HepG2 (cell line): ENCODE measurements around the gene EARS2. TPM values are rescaled to one million over a fixed set of nuclear protein-coding genes. Genes with fewer than 3 reads are reported as not detected.
A peak's percentile ranks its signal among the peaks of the same experiment; 100 is the strongest.

Source experiments
- HNF4A ChIP-seq: sonication (generic); formaldehyde crosslinking; IDR thresholded peaks from 2 replicates; pipeline ENCODE4 v1.4.0; 2020; ENCODE audit warnings: missing genetic modification reagents
- HNRNPLL ChIP-seq: fragments of 200-400 bp; formaldehyde crosslinking; IDR thresholded peaks from 2 replicates; pipeline ENCODE4 v1.6.1; 2017; ENCODE audit warnings: mild to moderate bottlenecking, low read depth, low read length; ENCODE audit not compliant: poor library complexity, severe bottlenecking
- KDM5B ChIP-seq: sonication (generic); formaldehyde crosslinking; IDR thresholded peaks from 2 replicates; pipeline ENCODE4 v1.4.0; 2020; ENCODE audit warnings: missing genetic modification reagents, mild to moderate bottlenecking, borderline replicate concordance
- MXI1 ChIP-seq: IDR thresholded peaks from 3 replicates; pipeline ENCODE4 v1.6.1; 2012; ENCODE audit warnings: low read depth, low read length, inconsistent platforms, borderline replicate concordance
- NKX3-1 ChIP-seq: sonication (generic); formaldehyde crosslinking; IDR thresholded peaks from 2 replicates; pipeline ENCODE4 v1.5.0; 2020; ENCODE audit warnings: missing genetic modification reagents
- NR2C2 ChIP-seq: sonication (generic); formaldehyde crosslinking; IDR thresholded peaks from 2 replicates; pipeline ENCODE4 v1.4.0; 2020; ENCODE audit warnings: missing genetic modification reagents, mild to moderate bottlenecking, moderate library complexity, borderline replicate concordance
- NR2F2 ChIP-seq: IDR thresholded peaks from 2 replicates; pipeline ENCODE4 v1.6.1; 2012; ENCODE audit warnings: low read depth, inconsistent platforms, borderline replicate concordance
- SATB2 ChIP-seq: sonication (generic); formaldehyde crosslinking; IDR thresholded peaks from 2 replicates; pipeline ENCODE4 v1.5.0; 2020; ENCODE audit warnings: missing genetic modification reagents
- SIX4 ChIP-seq: sonication (generic); formaldehyde crosslinking; IDR thresholded peaks from 2 replicates; pipeline ENCODE4 v1.4.0; 2020; ENCODE audit warnings: missing genetic modification reagents
- SRSF1 ChIP-seq: fragments of 200-400 bp; formaldehyde crosslinking; optimal IDR thresholded peaks from 2 replicates; pipeline ENCODE3; 2017; ENCODE audit warnings: mild to moderate bottlenecking, low read depth, low read length, moderate library complexity
- TRIM24 ChIP-seq: sonication (generic); formaldehyde crosslinking; IDR thresholded peaks from 2 replicates; pipeline ENCODE4 v1.8.0; 2022; ENCODE audit warnings: mild to moderate bottlenecking, missing genetic modification reagents
- ZMYM4 ChIP-seq: sonication (generic); formaldehyde crosslinking; IDR thresholded peaks from 2 replicates; pipeline ENCODE4 v1.8.1; 2023; ENCODE audit warnings: mild to moderate bottlenecking, missing genetic modification reagents
- ZNF251 ChIP-seq: sonication (generic); formaldehyde crosslinking; IDR thresholded peaks from 2 replicates; pipeline ENCODE4 v1.9.0; 2021; ENCODE audit warnings: mild to moderate bottlenecking, missing genetic modification reagents
- ZNF616 ChIP-seq: sonication (generic); formaldehyde crosslinking; IDR thresholded peaks from 2 replicates; pipeline ENCODE4 v1.5.0; 2020; ENCODE audit warnings: low read depth, mild to moderate bottlenecking, missing genetic modification reagents
- ZNF746 ChIP-seq: sonication (generic); formaldehyde crosslinking; IDR thresholded peaks from 2 replicates; pipeline ENCODE4 v1.8.0; 2022; ENCODE audit warnings: mild to moderate bottlenecking, missing genetic modification reagents
- ZNF749 ChIP-seq: sonication (generic); formaldehyde crosslinking; IDR thresholded peaks from 2 replicates; pipeline ENCODE4 v1.8.0; 2022; ENCODE audit warnings: mild to moderate bottlenecking, missing genetic modification reagents, moderate library complexity, borderline replicate concordance
- polyA plus RNA-seq, 8 experiments: library from polyadenylated mRNA; depleted of rRNA in 3 of 8; stranded (reverse) in 7 of 8; unstranded in 1 of 8; fragments of >200 nt; fragmentation: Illumina TruSeq in 4 of 8; extraction: Trizol in 4 of 8; gene quantifications; 2 replicates each; pipeline versions ENCODE4 v1.2.1 to v1.2.3, GENCODE V29; 2011 to 2016; ENCODE audit warnings: low read depth in 4 of 8, missing spikeins in 1 of 8, mixed read lengths in 1 of 8; ENCODE audit not compliant: insufficient read depth in 1 of 8
- total RNA-seq, 5 experiments: library from RNA; depleted of rRNA; stranded (reverse); fragments of >200 nt; fragmentation: Illumina TruSeq; extraction: Trizol; gene quantifications; 2 replicates each; pipeline ENCODE4 v1.2.3, GENCODE V29; 2016; ENCODE audit warnings: low read depth in 1 of 5
- TF ChIP-seq, protein P1 (sequence below): IDR thresholded peaks from 2 replicates; pipeline ENCODE4 v1.6.1; 2016; ENCODE audit warnings: low read depth
- TF ChIP-seq, protein P2 (sequence below): sonication (generic); formaldehyde crosslinking; IDR thresholded peaks from 2 replicates; pipeline ENCODE4 v1.4.0; 2020; ENCODE audit warnings: missing genetic modification reagents
- TF ChIP-seq, protein P3 (sequence below): sonication (generic); formaldehyde crosslinking; IDR thresholded peaks from 2 replicates; pipeline ENCODE4 v1.5.0; 2020; ENCODE audit warnings: missing genetic modification reagents
- TF ChIP-seq, protein P4 (sequence below): sonication (generic); formaldehyde crosslinking; IDR thresholded peaks from 2 replicates; pipeline ENCODE4 v1.5.0; 2020; ENCODE audit warnings: mild to moderate bottlenecking, missing genetic modification reagents

EARS2 gene
- total and polyA plus RNA-seq, 2 of the 13 experiments (the other 11 are each of a cell fraction or from before 2014, with no cell fraction given) = 49.4 to 80.4 TPM

DNA sequence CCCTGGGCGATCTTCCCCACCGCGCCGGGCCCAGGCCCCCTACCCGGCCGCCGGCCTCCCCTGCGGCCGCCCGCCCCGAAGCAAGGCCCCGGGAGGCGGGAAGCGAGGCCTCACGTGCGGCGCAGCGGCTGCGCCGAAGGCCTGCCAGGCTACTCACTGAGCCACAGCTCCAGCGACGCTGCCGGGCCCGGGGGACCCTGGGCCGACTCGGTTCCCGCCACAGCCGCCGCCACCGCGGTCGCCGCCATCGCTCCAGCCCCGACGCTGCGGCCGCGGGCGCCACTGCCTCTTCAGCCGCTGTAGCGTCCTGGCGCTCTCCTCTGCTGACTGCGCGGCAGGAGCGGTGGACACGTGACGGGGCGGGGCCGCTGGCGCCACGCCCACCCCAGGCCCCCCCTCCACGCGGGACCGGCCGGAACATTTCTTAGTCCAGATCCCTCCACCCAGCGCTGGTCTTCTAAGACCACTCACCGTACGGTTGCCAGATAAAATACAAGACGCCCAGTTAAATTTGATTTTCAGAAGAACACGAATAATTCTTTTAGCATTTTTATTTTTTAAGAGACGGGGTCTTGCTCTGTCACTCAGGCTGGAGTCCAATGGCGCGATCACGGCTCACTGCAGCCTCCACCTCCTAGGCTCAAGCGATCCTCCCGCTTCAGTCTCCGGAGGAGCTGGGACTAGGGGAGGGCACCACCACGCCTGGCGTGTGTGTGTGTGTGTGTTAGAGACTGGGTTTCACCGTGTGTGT is 46.8 kb downstream of the EARS2 start, which contains the start of gene GGA2 (continued):
- TF ChIP-seq, protein P1, sequence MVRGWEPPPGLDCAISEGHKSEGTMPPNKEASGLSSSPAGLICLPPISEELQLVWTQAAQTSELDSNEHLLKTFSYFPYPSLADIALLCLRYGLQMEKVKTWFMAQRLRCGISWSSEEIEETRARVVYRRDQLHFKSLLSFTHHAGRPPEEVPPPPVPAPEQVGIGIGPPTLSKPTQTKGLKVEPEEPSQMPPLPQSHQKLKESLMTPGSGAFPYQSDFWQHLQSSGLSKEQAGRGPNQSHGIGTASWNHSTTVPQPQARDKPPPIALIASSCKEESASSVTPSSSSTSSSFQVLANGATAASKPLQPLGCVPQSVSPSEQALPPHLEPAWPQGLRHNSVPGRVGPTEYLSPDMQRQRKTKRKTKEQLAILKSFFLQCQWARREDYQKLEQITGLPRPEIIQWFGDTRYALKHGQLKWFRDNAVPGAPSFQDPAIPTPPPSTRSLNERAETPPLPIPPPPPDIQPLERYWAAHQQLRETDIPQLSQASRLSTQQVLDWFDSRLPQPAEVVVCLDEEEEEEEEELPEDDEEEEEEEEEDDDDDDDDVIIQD (CRISPR knock-in tag) = no peak
- TF ChIP-seq, protein P2, sequence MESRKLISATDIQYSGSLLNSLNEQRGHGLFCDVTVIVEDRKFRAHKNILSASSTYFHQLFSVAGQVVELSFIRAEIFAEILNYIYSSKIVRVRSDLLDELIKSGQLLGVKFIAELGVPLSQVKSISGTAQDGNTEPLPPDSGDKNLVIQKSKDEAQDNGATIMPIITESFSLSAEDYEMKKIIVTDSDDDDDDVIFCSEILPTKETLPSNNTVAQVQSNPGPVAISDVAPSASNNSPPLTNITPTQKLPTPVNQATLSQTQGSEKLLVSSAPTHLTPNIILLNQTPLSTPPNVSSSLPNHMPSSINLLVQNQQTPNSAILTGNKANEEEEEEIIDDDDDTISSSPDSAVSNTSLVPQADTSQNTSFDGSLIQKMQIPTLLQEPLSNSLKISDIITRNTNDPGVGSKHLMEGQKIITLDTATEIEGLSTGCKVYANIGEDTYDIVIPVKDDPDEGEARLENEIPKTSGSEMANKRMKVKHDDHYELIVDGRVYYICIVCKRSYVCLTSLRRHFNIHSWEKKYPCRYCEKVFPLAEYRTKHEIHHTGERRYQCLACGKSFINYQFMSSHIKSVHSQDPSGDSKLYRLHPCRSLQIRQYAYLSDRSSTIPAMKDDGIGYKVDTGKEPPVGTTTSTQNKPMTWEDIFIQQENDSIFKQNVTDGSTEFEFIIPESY (CRISPR knock-in tag) = peak; percentile 91
- TF ChIP-seq SIX4 (CRISPR knock-in tag) (peak; percentile 77; the same call in 1 of the 2 replicates), HNRNPLL (peak; percentile 92), MXI1 (peak; percentile 95), KDM5B (peak; percentile 96; the same call in 1 of the 2 replicates), ZNF616 (CRISPR knock-in tag) (no peak; the same call in 1 of the 2 replicates), HNF4A (CRISPR knock-in tag) (no peak), NR2F2 (no peak), SRSF1 (no peak), TRIM24 (CRISPR knock-in tag) (no peak), ZMYM4 (CRISPR knock-in tag) (peak; percentile 94), NKX3-1 (CRISPR knock-in tag) (peak; percentile 97), NR2C2 (CRISPR knock-in tag) (peak; percentile 74), ZNF251 (0 out of 2 replicates have a peak, but pooled peaks have one; percentile 49), SATB2 (CRISPR knock-in tag) (peak; percentile 96), ZNF746 (CRISPR knock-in tag) (peak; percentile 56; the same call in 1 of the 2 replicates), ZNF749 (peak; percentile 97; the same call in 1 of the 2 replicates)
- TF ChIP-seq, protein P3, sequence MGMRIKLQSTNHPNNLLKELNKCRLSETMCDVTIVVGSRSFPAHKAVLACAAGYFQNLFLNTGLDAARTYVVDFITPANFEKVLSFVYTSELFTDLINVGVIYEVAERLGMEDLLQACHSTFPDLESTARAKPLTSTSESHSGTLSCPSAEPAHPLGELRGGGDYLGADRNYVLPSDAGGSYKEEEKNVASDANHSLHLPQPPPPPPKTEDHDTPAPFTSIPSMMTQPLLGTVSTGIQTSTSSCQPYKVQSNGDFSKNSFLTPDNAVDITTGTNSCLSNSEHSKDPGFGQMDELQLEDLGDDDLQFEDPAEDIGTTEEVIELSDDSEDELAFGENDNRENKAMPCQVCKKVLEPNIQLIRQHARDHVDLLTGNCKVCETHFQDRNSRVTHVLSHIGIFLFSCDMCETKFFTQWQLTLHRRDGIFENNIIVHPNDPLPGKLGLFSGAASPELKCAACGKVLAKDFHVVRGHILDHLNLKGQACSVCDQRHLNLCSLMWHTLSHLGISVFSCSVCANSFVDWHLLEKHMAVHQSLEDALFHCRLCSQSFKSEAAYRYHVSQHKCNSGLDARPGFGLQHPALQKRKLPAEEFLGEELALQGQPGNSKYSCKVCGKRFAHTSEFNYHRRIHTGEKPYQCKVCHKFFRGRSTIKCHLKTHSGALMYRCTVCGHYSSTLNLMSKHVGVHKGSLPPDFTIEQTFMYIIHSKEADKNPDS (CRISPR knock-in tag) = no peak
- TF ChIP-seq, protein P4, sequence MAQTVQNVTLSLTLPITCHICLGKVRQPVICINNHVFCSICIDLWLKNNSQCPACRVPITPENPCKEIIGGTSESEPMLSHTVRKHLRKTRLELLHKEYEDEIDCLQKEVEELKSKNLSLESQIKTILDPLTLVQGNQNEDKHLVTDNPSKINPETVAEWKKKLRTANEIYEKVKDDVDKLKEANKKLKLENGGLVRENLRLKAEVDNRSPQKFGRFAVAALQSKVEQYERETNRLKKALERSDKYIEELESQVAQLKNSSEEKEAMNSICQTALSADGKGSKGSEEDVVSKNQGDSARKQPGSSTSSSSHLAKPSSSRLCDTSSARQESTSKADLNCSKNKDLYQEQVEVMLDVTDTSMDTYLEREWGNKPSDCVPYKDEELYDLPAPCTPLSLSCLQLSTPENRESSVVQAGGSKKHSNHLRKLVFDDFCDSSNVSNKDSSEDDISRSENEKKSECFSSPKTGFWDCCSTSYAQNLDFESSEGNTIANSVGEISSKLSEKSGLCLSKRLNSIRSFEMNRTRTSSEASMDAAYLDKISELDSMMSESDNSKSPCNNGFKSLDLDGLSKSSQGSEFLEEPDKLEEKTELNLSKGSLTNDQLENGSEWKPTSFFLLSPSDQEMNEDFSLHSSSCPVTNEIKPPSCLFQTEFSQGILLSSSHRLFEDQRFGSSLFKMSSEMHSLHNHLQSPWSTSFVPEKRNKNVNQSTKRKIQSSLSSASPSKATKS = no peak; the same call in 1 of the 2 replicates
